ENCODE data around the gene TTLL12.

The TTLL12 gene

DNA sequence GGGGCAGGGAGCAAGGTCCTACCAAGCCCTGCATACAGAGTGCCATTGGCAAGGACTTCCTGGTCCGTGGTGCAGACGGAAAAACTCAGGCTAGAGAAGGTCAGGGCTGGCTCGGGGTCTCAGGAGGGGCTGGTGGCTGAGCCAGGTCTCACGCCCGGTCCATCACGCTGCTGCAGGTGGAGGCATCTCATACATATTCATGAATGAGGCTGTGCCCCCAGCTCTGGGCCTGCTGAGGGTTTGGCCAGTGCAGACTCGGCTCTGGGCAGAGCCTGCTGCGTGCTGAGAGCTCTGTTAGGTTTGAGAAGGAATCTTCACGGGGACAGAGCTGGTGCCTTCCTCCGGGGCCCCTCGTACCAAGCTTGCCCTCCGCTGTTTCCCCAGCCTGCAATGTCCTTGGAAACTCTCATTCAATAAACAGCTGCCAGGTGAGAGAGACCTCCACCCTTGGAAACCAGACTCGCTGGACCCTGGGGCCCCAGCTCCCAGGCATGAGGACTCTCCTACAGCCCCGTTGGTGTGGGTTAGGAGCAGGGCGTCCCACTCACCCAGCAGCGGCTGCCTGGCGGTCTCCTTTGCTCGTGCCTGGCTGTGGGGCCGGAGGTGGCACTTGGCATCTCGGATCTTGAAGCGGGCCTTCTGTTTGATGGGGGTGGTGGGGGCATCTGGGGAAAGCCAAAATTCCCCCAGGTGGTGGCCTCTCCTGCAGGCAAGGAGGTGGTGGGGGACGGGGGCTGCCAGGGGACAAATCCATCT lies 33.9 kb upstream of the TTLL12 start:
- no peak for TF ChIP-seq REST (IDR thresholded peaks at IDR 0.05; ENCODE audit: insufficient replicate concordance, low read depth)
- no peak for TF ChIP-seq POLR2AphosphoS5 (IDR thresholded peaks at IDR 0.05; ENCODE audit: low read depth)
- no peak for TF ChIP-seq GABPA (IDR thresholded peaks at IDR 0.05; ENCODE audit: low read depth)
- no peak for TF ChIP-seq CTCF (IDR thresholded peaks at IDR 0.05; ENCODE audit: insufficient read depth, low read length)
- TF ChIP-seq SPI1 (IDR thresholded peaks at IDR 0.05; ENCODE audit: borderline replicate concordance, low read depth): no peak
- DNase-seq (ENCODE audit: low read depth in 1 of 2, low spot score in 1 of 2): no peak
- H3K4me3 ChIP-seq (replicated peaks; ENCODE audit: insufficient read depth, low read length): no peak overlapping the region
- no peaks in the 10 kb centered on the region for H3K27me3 ChIP-seq (ENCODE audit: insufficient read depth, poor library complexity, severe bottlenecking)
- no peak overlapping the region for H3K27ac ChIP-seq (replicated peaks)

GRCh38 chr22:43218786-43219185 lies 31.9 kb upstream of the TTLL12 start:
- no peak overlapping the region for H3K4me3 ChIP-seq (replicated peaks; ENCODE audit: insufficient read depth, low read length)
- DNase-seq (ENCODE audit: low read depth in 1 of 2, low spot score in 1 of 2): no peak
- no peaks in the 10 kb centered on the region for H3K27me3 ChIP-seq (ENCODE audit: insufficient read depth, poor library complexity, severe bottlenecking)
- TF ChIP-seq REST (IDR thresholded peaks at IDR 0.05; ENCODE audit: insufficient replicate concordance, low read depth) (no peak), CTCF (IDR thresholded peaks at IDR 0.05; ENCODE audit: insufficient read depth, low read length) (no peak), POLR2AphosphoS5 (IDR thresholded peaks at IDR 0.05; ENCODE audit: low read depth) (no peak), GABPA (IDR thresholded peaks at IDR 0.05; ENCODE audit: low read depth) (no peak), SPI1 (IDR thresholded peaks at IDR 0.05; ENCODE audit: borderline replicate concordance, low read depth) (no peak)
- H3K27ac ChIP-seq (replicated peaks): no peak overlapping the region

DNA sequence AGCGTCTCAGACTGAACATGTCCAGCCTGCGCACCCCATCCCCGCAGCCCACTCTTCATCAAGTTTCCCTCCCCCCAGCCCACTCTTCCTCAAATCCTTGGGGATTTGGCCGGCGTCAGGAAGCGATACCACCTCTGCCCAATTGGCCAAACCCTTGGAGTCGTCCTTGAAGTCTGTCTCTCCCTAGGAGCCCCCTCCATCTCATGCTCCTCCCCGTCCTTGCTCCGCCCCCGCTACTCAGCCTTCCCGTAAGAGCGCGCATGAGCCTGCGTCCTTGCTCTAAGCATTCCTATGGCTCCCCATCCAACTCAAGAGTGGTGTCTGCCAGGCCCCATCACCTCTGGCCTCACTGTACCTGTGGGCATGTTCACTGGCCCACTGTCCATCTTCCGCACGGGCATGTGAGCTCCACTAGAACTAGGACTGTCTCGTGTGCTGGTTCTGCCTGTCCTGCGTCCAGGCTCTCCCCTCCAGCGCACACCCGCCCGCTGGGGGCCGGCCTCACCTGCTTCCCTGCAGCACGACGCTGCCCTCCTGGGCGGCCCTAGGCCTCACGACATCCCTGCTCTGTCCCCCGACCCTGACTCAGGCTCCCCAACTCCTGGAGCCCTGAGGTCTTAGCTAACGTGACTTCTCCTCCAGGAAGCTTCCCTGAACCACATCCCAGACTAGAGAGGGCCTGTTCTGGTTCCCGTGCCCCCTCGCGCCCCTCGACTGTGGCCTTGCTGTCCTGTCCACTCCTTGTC lies 30.5 kb upstream of the TTLL12 start:
- TF ChIP-seq POLR2AphosphoS5 (IDR thresholded peaks at IDR 0.05; ENCODE audit: low read depth) (no peak), SPI1 (IDR thresholded peaks at IDR 0.05; ENCODE audit: borderline replicate concordance, low read depth) (no peak), REST (IDR thresholded peaks at IDR 0.05; ENCODE audit: insufficient replicate concordance, low read depth) (no peak), CTCF (IDR thresholded peaks at IDR 0.05; ENCODE audit: insufficient read depth, low read length) (no peak), GABPA (IDR thresholded peaks at IDR 0.05; ENCODE audit: low read depth) (no peak)
- H3K27me3 ChIP-seq (ENCODE audit: insufficient read depth, poor library complexity, severe bottlenecking): no peaks in the 10 kb centered on the region
- H3K4me3 ChIP-seq (replicated peaks; ENCODE audit: insufficient read depth, low read length): no peak overlapping the region
- no peak overlapping the region for H3K27ac ChIP-seq (replicated peaks)
- DNase-seq (ENCODE audit: low read depth in 1 of 2, low spot score in 1 of 2): no peak

Measured in HL-60 (cell line).